GM12874 (cell line): ENCODE results near the gene VWC2L.

ENCODE experiments used
- TF ChIP-seq, protein P1 (sequence below): IDR thresholded peaks from 2 replicates; pipeline ENCODE4 v1.5.1; 2011; ENCODE audit warnings: low read depth, mild to moderate bottlenecking, control low read depth, low read length, moderate library complexity; ENCODE audit not compliant: insufficient read depth

The VWC2L gene

DNA sequence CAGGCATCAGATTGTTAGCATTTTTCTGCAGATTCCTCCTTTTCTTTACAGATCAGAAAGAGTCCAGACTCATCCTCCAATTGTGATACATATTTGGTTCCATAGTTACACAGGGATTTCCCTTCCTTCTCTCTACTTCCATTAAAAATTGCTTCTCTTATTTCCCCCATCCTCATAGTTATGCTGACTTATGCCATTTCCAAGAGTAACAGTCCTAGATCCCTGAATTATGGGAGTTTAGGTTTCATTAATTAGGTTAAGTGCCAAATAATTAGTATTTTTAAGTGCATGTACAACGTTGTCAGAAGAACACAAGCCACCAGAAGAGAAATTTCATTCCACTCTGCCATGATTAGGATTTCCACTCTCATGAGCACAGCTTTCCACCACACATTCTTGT, 200.2 kb downstream of the VWC2L start:
- TF ChIP-seq, protein P1, sequence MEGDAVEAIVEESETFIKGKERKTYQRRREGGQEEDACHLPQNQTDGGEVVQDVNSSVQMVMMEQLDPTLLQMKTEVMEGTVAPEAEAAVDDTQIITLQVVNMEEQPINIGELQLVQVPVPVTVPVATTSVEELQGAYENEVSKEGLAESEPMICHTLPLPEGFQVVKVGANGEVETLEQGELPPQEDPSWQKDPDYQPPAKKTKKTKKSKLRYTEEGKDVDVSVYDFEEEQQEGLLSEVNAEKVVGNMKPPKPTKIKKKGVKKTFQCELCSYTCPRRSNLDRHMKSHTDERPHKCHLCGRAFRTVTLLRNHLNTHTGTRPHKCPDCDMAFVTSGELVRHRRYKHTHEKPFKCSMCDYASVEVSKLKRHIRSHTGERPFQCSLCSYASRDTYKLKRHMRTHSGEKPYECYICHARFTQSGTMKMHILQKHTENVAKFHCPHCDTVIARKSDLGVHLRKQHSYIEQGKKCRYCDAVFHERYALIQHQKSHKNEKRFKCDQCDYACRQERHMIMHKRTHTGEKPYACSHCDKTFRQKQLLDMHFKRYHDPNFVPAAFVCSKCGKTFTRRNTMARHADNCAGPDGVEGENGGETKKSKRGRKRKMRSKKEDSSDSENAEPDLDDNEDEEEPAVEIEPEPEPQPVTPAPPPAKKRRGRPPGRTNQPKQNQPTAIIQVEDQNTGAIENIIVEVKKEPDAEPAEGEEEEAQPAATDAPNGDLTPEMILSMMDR = no peak

DNA sequence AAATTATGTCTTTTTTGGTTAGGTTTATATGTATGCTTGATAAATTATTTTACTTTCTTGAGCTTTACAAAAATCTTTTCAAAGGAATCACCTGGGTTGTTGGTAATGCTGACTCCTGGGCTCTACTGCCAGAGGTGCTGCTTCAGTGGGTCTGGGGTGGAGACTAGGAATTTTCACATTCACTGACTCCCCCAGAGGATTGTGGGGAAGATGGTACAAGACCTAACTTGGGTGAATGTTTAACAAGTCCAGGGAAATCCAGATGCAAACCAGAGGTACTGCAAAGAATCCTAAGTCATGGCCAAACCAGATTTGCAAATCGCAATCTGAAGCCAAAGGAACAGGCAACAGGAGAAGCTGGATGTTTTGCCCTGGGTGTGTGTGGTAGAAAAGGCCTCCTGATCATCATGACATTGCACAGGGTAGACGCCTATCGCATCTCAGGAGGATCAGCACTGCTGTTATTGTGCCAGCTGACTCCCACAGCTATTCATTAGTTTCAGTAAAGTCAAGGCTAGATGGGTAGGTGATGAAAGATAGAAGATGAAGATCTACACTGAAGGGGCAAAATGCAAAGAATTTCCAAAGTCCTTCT, 213.4 kb downstream of the VWC2L start:
- TF ChIP-seq, protein P1 = no peak

DNA sequence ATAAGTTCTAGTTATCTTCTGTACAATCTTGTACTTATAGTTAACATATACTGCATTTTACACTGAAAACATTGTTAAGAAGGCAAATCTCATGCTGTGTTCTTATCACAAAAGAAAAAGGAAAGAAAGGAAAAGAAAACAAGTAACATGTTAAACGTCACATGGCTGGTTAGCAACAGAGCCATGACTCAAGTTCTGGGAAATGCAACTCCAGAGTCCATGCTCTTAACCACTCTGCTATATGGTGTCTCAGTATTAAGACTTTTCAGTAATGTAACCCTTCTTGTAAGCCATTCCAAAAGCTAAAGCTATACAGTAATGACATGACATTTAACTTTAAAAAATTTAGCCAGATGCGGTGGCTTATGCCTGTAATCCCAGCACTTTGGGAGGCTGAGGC, 217.2 kb downstream of the VWC2L start:
- TF ChIP-seq, protein P1 = no peak
